NCI-H146 treated with DMSO at 0.1 percent for 48 hours (cell line): ENCODE measurements around the gene ARMH3.
"Not testable (repeated sequence)": the region's sequence is repeated elsewhere in the genome, so short reads cannot be mapped to it uniquely, and the experiment has no call there.

ENCODE experiments used
- DNase-seq: peaks from one replicate; lab custom pipeline; 2025; ENCODE audit not compliant: unreplicated experiment; lab: John Stamatoyannopoulos, UW

ARMH3 gene

GRCh38 chr10:102054881-102055646, 909 bp downstream of the ARMH3 start:
- DNase-seq = not testable (repeated sequence)

DNA sequence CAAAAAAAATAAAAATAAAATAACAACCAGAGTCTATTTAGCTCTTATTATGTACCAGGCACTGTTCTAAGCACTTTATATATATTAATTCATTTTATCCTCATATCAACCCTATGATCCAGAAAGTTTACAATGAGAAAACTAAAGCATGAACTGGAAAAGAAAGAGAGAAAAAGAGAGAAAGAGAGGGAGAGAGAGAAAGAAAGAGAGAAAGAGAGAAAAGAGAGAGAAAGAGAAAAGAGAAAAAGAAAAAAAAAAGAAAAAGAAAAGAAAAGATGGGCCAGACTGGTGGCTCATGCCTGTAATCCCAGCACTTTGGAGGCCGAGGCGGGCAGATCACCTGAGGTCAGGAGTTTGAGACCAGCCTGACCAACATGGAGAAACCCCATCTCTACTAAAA, 9.9 kb downstream of the ARMH3 start:
- DNase-seq = no peak

DNA sequence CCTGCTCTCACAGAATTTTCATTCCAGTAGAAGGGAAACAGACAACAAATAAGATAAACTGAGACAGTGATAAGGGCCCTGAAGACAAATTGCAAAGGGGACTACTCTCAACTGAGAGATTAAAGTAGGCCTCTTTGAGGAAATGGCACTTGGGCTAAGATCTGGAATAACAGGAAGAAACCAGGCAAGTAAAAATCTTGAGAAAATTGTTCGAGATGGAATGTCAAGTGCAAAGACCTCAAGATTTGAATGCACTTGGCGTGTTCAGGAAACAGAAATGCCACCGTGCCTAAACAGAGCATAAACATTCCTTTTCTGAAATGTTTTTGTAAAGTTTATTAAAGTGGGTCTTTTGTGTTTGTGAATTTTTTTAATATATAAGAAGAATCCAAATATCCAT, 10.7 kb downstream of the ARMH3 start:
- no peak for DNase-seq

- DNase-seq = no peak
Measured at GRCh38 chr10:102040305-102041050, 15.5 kb downstream of the ARMH3 start.

DNA sequence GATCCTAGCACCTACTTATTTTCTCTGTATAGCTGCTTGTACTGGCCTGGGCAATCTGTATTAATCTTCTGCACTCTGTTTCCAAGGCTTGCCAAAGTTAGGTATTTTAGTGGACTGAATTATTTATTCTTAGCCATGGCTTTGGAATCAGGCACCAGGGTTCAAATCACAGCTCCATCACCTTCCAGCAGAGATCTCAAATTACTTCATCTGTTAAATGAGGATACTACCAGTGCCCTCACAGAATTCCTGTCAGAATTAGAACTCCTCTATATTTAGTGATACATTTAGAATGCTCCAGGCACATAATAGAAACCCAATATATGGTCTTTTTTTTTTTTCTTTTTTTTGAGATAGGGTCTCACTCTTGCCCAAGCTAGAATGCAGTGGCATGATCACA, 17.6 kb downstream of the ARMH3 start:
- DNase-seq = no peak

GRCh38 chr10:102035807-102036206, 20.2 kb downstream of the ARMH3 start:
- not testable (repeated sequence) for DNase-seq

DNA sequence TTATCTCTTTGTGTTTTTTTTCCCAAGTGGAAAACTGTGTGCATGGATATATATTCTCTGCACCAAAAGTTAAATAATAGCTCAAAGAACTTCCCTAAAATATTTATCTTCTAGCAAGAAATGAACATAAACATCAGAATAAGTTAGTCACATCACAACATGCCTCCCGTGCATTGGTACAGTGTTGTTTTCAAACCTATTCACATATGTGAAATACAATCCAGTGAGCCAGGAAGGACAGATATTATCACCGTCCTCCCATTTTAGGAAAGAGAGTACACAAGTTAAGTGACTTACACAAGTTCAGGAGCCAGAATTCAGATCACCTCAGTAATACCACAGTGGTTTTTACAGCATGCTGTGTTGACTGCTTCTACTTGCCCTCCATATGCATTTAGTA, 22.2 kb downstream of the ARMH3 start:
- DNase-seq = no peak

GRCh38 chr10:102027261-102027660, 28.7 kb downstream of the ARMH3 start:
- DNase-seq = no peak

DNA sequence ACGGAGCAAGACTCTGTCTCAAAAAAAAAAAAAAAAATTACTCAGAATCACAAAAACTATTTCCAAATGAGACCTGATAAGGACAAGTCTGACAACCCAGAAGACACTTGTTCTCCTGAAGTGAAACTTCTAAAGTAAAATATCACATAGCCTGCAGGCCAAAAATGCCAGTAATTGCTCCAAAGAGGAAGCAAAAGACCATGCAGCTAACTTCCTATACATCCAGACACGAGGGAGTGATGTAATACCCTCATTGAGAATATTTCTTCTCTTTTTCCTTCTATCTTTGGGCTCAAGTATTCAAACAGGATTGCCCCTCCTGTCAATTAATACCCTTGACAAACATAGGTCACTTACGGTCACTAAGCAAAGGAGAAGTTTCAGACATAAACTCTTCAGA, 31.2 kb downstream of the ARMH3 start:
- no peak for DNase-seq

GRCh38 chr10:102020938-102021337, 35.0 kb downstream of the ARMH3 start:
- DNase-seq = no peak

- no peak for DNase-seq
Measured at GRCh38 chr10:102017295-102017694, 38.7 kb downstream of the ARMH3 start.

DNA sequence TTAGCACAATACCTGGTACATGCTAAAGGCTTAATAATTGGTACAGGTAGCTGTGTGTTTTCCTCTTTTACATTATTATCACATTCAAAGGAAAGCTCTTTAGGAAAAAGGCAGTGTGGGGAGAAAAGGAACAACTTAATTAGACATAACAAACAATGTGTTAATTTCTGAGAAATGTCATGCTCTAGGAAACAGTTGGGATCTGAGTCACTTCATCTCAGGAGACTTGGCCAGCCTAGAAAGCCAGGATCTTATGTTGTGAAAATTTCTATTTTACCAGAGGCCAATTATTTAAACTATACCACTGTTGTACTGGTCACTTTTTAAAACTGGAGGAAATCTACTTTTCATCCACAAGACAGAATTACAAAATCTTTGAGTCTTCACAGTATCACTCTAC, 39.6 kb downstream of the ARMH3 start:
- no peak for DNase-seq

GRCh38 chr10:102010961-102011360, 45.0 kb downstream of the ARMH3 start:
- no peak for DNase-seq

DNA sequence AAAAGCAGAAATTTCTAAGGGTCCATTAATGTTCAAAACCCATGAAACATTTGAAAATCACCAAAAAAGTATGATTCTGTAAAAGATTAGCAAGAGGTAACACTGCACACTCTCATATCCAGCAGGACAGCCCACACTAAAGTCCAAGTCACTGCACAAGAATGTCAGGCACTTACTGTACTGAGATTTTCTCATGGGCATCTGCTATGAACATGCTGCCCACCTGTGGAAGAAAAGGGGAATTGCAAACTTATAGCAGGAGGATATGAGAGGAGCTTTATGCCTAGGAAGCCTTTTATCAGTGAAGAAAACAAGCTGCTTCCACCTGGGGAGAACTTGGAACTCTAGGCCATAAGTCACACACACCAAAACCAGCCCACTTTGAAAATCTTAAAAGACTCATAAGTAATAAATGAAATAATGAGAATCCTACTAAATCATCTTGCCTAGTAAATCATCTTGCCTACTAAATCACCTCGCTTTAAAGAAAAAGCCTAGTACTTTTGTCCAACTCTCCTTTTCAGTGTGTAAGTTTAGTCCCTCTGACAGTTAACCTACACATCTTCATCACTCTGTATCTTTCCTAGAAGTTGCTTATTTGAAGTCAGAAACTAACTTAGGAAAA, 46.1 kb downstream of the ARMH3 start:
- peak; percentile 64 for DNase-seq

DNA sequence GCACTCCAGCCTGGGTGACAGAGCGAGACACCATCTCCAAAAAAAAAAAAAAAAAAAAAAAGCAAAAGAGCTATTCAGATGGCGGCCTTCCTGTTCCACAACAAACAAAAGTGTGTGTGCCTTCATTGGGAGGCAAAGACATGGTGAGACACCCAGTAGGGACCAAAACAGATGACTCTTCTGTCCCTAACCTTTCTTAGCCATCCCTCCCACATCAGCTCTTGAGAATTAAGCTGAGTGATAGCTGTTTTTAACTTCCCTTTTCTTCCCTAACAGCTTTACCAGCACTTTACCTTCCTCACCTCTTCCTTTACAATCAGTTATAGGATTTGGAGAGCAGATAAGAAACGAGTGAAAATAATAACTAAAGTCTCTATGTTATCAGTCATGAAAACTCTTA, 48.2 kb downstream of the ARMH3 start:
- no peak for DNase-seq

DNA sequence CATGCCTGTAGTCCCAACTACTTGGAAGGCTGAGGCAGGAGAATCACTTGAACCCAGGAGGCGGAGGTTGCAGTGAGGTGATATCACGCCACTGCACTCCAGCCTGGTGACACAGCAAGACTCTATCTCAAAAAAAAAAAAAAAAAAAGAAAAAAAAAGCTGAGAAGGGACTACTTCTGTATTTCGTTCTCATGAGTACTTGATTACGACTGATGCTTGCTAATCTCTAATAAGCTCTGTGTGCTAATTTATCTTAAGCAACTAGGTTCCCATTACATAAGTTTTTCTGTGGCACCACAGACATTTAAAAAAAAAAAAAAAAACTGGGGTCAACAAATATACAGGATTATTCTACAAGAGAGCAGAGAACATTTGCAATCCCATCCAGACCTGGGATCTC, 48.9 kb downstream of the ARMH3 start:
- DNase-seq = not testable (repeated sequence)

GRCh38 chr10:102004376-102004775, 51.6 kb downstream of the ARMH3 start:
- no peak for DNase-seq

- DNase-seq = no peak
Measured at GRCh38 chr10:102003541-102003940, 52.4 kb downstream of the ARMH3 start.

GRCh38 chr10:102001435-102002068, 54.4 kb downstream of the ARMH3 start:
- no peak for DNase-seq

- no peak for DNase-seq
Measured at GRCh38 chr10:101997803-101998202, 58.2 kb downstream of the ARMH3 start.

GRCh38 chr10:101995451-101996063, 60.4 kb downstream of the ARMH3 start:
- no peak for DNase-seq
